Measurements from ENCODE around the gene GRIA2.
"Not testable (repeated sequence)": the region's sequence is repeated elsewhere in the genome, so short reads cannot be mapped to it uniquely, and the experiment has no call there.

The GRIA2 gene

GRCh38 chr4:157258165-157258564 lies 37.6 kb downstream of the GRIA2 start:
- DNase-seq (ENCODE audit: low read depth in 2 of 2), result not testable (repeated sequence)

- DNase-seq (ENCODE audit: low read depth in 2 of 2), result no peak
These were observed 44.8 kb downstream of the GRIA2 start for GRCh38 chr4:157265281-157265680.

GRCh38 chr4:157270108-157270507 lies 49.6 kb downstream of the GRIA2 start:
- DNase-seq (ENCODE audit: low read depth in 2 of 2), result no peak

GRCh38 chr4:157270552-157270951 lies 50.0 kb downstream of the GRIA2 start:
- no peak for DNase-seq (ENCODE audit: low read depth in 2 of 2)

- DNase-seq (ENCODE audit: low read depth in 2 of 2), result no peak
These were observed 50.8 kb downstream of the GRIA2 start for GRCh38 chr4:157271166-157271869.

- DNase-seq (ENCODE audit: low read depth in 2 of 2), result no peak
These were observed 60.1 kb downstream of the GRIA2 start for GRCh38 chr4:157280673-157281072.

GRCh38 chr4:157282019-157282418 lies 61.5 kb downstream of the GRIA2 start:
- DNase-seq (ENCODE audit: low read depth in 2 of 2), result no peak

GRCh38 chr4:157287445-157287844 lies 66.9 kb downstream of the GRIA2 start:
- DNase-seq (ENCODE audit: low read depth in 2 of 2), result no peak

GRCh38 chr4:157290622-157291021 lies 70.1 kb downstream of the GRIA2 start:
- no peak for DNase-seq (ENCODE audit: low read depth in 2 of 2)

GRCh38 chr4:157291071-157291470 lies 70.5 kb downstream of the GRIA2 start:
- no peak for DNase-seq (ENCODE audit: low read depth in 2 of 2)

GRCh38 chr4:157293673-157294072 lies 73.1 kb downstream of the GRIA2 start:
- DNase-seq (ENCODE audit: low read depth in 2 of 2), result no peak

- no peak for DNase-seq (ENCODE audit: low read depth in 2 of 2)
These were observed 74.0 kb downstream of the GRIA2 start for GRCh38 chr4:157294575-157294974.

GRCh38 chr4:157300701-157301100 lies 80.2 kb downstream of the GRIA2 start:
- DNase-seq (ENCODE audit: low read depth in 2 of 2), result no peak

- DNase-seq (ENCODE audit: low read depth in 2 of 2), result no peak
These were observed 83.0 kb downstream of the GRIA2 start for GRCh38 chr4:157303471-157303960.

GRCh38 chr4:157304769-157305168 lies 84.2 kb downstream of the GRIA2 start:
- no peak for DNase-seq (ENCODE audit: low read depth in 2 of 2)

GRCh38 chr4:157312702-157313101 lies 92.2 kb downstream of the GRIA2 start:
- no peak for DNase-seq (ENCODE audit: low read depth in 2 of 2)

GRCh38 chr4:157314906-157315305 lies 94.4 kb downstream of the GRIA2 start:
- DNase-seq (ENCODE audit: low read depth in 2 of 2), result no peak

GRCh38 chr4:157315968-157316367 lies 95.4 kb downstream of the GRIA2 start:
- DNase-seq (ENCODE audit: low read depth in 2 of 2), result no peak

GRCh38 chr4:157320092-157320491 lies 99.6 kb downstream of the GRIA2 start:
- DNase-seq (ENCODE audit: low read depth in 2 of 2), result no peak

GRCh38 chr4:157327666-157328065 lies 107.1 kb downstream of the GRIA2 start:
- no peak for DNase-seq (ENCODE audit: low read depth in 2 of 2)

GRCh38 chr4:157357887-157358286 lies 137.4 kb downstream of the GRIA2 start:
- no peak for DNase-seq (ENCODE audit: low read depth in 2 of 2)

GRCh38 chr4:157358439-157358838 lies 137.9 kb downstream of the GRIA2 start:
- no peak for DNase-seq (ENCODE audit: low read depth in 2 of 2)

- DNase-seq (ENCODE audit: low read depth in 2 of 2), result no peak
These were observed 138.3 kb downstream of the GRIA2 start for GRCh38 chr4:157358851-157359250.

- no peak for DNase-seq (ENCODE audit: low read depth in 2 of 2)
These were observed 142.8 kb downstream of the GRIA2 start for GRCh38 chr4:157363360-157363759.
